Stimulated activated CD8-positive, alpha-beta memory T cell treated with anti-CD3 and anti-CD28 coated beads, Interleukin-12 subunit alpha, Interleukin-12 subunit beta, amount 100 ng/mL, for 24 hours (primary cell): ENCODE results near the gene DGKH.
"Not testable (repeated sequence)": the region's sequence is repeated elsewhere in the genome, so short reads cannot be mapped to it uniquely, and the experiment has no call there.

Source experiments
- DNase-seq: peaks from one replicate; pipeline ENCODE4 v3.0.0-alpha.2; 2020; ENCODE audit errors: extremely low read depth

DGKH gene

GRCh38 chr13:42041011-42041683, 7.3 kb upstream of the DGKH start:
- DNase-seq = no peak

DNA sequence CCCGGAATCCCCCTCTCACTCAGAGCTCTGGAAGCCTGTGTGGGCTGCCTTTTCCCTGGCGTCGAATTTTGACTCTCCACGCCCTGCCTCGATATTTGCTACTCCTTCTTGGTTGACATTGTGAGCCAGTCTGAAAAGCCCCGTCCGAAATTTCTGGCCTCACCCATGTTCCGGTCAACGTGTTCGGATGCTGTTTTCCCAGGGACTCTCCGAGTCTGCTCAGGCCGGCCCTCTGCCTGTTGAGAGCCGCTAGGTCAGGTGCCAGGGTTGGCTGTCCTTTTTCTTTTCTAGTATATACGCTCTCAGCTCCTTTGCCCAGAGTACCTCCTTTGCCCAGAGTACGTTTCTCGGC, 6.8 kb upstream of the DGKH start:
- DNase-seq = no peak

DNA sequence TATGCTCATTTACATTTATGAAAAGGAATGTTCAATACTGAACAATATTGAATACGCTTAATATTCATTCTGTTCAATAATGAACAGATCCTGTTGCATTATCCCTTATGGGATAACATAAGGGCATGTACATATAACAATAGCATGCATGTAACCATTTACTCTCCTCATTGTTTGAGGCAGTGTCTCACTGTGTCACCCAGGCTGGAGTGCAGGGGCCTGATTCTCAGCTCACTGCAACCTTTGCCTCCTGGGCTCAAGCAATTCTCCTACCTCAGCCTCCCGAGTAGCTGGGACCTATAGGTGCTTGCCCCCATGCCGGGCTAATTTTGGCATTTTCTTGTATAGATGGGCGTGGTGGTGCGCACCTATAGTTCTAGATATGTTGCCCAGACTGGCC, 4.8 kb upstream of the DGKH start:
- DNase-seq = no peak

DNA sequence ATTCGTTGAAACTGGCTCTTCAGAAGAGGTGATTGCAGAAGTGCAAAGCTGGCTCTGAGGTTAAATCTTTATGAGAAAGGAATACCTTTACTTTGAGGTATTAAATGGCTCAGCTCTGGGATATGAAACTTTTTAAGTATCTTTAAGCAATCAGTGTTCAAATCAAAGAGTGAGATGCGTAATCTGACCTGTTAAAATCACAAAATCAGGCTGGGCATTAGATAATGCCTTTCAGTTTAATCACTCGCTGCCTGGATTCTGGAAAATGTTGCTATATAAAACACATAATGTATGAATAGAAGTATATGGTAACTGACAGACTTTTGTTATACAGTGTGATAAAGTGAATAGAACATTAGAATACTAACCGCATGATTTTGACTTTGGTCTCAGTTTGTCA, 2.0 kb upstream of the DGKH start:
- no peak for DNase-seq

DNA sequence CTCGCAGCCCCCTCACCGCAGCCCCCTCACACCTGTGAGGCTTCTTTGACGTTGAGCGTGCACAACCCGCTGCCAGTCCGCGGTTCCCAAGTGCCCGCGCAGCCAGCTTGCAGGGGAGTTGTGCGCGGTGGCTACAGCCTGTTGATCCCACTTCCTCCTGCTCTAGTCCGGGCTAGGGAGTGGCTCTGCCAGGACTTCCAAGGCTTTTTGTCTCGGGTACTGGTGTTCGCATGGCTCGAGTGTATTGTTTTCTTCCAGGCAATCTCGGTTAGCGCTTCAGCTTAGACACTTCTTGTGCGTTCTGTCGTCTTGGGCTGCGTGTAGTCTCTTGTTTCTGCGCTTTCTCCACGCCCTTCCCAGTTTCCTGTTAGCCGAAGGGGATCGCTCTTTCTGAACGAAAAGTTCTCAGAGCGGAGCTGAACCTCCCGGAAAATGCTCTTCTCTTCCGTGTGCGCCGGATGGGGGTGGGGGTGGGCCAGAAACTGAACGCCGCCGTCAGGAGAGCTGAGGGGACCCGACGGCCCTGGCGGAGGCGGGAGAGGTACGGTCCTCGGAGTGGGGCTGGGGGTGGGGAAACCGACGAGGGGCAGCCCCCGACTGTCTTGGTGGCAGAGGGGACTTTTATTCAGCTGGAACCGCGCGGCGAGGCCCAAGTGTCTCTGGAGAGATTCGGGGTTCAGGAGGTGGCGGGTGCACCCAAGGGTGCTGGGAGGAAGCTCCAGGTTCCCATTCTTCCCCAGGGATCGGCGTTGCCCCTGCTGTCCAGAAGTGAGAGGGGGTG, 697 bp upstream of the DGKH start:
- no peak for DNase-seq

- DNase-seq = no peak
Measured at GRCh38 chr13:42048684-42049453, 421 bp downstream of the DGKH start.

DNA sequence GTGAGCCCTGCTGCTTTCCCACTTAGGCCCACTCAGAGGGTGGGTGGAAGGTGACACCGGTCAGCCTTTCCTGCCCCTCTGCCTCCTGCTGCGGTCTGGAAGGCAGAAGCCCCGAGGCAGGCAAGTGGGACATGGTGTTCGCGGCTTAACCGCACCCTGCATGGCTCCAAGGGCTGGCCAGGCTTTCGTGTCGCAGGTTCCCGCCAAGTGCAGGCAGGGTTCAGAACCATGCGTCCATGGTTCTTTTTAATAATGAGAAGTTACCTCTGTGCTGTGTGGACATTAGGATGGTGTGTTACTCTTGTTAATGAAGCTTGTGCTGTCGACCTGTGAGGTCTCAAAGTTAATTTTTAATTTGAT, 986 bp downstream of the DGKH start:
- no peak for DNase-seq

- DNase-seq = no peak
Measured at GRCh38 chr13:42054798-42055499, 6.5 kb downstream of the DGKH start.

DNA sequence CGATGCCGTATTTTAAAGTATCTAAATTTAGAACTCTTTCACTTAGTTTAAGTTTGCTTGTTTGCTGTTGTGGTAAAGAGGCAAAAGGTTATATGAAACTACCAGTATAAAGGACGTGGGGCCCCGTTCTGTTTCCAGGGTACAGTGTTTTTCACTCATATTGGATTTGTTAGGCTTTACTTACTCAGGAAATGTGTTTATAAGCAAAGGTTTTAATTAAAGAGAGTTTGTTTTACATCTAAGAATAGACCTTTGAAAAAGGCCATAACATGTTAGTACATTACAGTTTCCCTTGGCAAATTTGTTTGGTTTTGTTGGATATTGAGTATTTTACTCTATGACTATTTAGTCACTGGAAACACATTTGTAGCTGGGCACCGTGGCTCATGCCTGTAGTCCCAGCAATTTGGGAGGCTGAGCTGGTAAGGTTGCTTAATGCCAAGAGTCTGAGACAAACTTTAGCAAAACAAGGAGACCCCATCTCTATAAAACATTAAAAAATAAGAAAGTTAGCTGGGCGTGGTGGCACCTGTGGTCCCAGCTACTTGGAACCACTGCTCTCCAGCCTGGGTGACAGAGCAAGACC, 7.1 kb downstream of the DGKH start:
- DNase-seq = no peak

DNA sequence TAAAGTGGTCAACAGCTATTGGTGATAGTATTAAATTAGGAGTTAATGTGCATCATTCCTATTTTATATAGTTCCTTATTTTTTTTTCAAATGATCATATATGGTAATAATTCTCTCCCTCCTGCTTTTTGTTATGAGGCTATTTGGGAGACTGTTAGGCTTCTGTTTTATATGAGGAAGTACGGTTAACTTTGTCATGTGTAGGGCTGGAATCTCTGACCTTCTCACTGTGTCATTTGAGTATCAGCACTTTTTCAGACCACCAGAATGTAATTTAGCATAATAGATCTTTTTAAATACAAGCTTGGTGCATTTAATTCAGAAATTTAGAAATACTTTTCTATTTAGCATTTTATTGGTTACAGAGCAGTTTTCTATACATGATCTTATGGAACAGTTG, 7.7 kb downstream of the DGKH start:
- no peak for DNase-seq

GRCh38 chr13:42056583-42056982, 8.1 kb downstream of the DGKH start:
- no peak for DNase-seq

DNA sequence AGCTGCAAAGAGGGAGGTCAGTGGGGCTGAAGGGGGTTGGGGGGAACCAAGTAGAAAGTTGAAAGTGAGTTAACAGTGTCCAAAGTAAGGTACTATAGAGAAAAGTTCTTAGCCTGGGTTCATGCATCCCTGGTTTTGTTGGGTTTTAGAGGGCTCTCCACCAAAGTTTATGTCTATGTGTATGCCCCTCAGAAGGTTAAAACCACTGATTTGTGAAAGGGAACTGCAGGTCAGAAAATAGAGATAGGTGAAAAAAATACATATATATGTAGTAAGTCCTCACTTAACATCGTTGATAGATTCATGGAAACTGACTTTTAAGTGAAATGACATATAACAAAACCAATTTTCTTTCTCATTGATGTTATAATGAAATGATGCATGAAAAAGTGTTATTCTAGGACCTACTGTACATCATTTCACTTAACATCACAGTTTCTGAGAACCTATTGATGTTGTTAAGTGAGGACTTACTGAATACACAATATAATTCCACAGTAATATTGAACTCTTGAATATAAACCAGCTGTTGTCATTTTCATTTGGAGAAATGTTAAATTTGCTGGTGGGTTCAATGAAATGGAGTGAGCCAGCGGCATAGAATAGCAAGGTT, 9.6 kb downstream of the DGKH start:
- DNase-seq = no peak

GRCh38 chr13:42061943-42062342, 13.5 kb downstream of the DGKH start:
- DNase-seq = no peak

- DNase-seq = no peak
Measured at GRCh38 chr13:42063105-42063504, 14.7 kb downstream of the DGKH start.

- no peak for DNase-seq
Measured at GRCh38 chr13:42064259-42064658, 15.8 kb downstream of the DGKH start.

- DNase-seq = no peak
Measured at GRCh38 chr13:42064966-42065365, 16.5 kb downstream of the DGKH start.

GRCh38 chr13:42065414-42065813, 17.0 kb downstream of the DGKH start:
- no peak for DNase-seq

DNA sequence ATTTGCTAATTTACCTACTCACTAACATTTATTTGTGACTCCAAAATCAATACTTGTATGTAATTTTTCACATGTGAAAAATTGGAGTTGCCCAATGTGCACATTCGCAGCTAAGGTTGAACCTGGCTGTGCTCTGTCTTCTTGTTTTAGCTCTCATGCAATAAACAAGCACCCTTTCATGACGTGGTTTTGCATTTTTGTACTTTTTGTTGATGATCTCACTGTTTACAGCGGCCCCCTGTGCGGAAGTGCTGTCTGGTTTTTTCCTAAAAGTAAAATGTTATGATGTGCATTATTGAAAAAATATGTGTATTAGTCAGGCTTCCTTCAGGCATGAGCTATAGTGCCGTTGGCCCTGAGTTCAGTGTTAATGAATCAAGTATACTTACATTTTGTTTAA, 18.1 kb downstream of the DGKH start:
- DNase-seq = no peak

DNA sequence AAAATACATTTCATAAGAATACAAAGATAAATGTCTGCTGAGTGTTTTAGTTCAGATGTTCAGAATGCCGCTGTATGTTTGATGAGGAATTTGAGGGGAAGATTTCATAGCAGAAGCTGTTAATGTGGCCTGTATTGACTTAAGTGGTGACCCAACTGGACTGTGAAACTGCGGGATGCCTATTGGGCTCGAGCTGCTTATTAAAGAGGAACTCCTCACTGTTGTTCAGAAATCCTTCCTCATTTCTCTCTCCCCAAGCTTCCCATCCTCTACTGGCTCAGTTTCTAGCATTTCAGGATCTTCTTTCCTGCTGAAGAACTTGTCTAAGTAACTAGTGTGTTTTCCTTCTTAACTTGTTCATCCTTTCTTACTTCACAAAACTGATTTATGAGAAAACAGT, 20.4 kb downstream of the DGKH start:
- no peak for DNase-seq

DNA sequence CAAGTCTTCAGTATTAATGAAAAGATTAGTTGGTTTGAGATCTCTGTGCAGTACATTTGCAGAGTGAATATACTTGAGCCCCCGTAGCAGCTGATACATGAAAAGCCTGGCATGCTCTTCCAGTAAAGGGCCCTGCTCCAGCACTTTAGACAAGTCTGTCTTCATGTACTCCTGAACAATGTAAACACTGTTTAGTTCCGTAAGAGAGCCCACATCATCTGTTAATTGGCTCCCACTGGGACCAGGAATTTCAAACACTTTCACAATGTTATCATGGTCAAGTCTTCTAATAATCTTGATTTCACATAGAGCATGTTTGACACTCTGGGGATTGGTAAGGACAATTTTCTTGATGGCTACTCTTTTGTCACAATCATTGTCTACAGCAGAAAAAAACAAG, 22.2 kb downstream of the DGKH start:
- not testable (repeated sequence) for DNase-seq

DNA sequence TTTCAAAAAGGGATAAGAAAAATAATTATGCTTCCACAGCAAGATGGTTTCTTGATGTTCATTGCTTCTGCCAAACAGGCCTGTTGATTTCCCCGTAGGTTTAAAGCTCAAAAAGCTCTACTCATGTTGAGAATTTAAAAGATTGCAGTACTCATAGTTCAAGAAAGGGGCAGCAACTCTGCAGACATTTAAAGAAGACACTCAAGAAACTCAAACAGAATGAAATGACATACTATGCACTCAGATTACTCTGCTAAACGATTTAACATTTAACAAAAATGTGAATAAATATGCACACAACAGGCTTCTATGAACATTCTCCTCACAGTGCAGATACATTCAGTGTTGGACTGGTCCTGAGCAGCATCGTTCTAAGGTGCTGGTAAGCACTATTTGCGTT, 22.7 kb downstream of the DGKH start:
- DNase-seq = not testable (repeated sequence)
